HK-2 (cell line): Measurements from ENCODE around the gene MAFG.
"Not testable (repeated sequence)": the region's sequence is repeated elsewhere in the genome, so short reads cannot be mapped to it uniquely, and the experiment has no call there.

Source experiments
- DNase-seq: peaks from one replicate; pipeline ENCODE4 v3.0.0-alpha.2; 2018; ENCODE audit not compliant: unreplicated experiment

Gene MAFG

GRCh38 chr17:81923302-81924260, 4.0 kb downstream of the MAFG start:
- peak; percentile 89 for DNase-seq

GRCh38 chr17:81922566-81923301, 4.8 kb downstream of the MAFG start:
- no peak for DNase-seq

- DNase-seq: no peak
Observed at GRCh38 chr17:81921996-81922565, 5.5 kb downstream of the MAFG start.

- DNase-seq: no peak
Observed at GRCh38 chr17:81921537-81921862, 6.0 kb downstream of the MAFG start.

GRCh38 chr17:81920612-81921536, 6.7 kb downstream of the MAFG start:
- DNase-seq: no peak

DNA sequence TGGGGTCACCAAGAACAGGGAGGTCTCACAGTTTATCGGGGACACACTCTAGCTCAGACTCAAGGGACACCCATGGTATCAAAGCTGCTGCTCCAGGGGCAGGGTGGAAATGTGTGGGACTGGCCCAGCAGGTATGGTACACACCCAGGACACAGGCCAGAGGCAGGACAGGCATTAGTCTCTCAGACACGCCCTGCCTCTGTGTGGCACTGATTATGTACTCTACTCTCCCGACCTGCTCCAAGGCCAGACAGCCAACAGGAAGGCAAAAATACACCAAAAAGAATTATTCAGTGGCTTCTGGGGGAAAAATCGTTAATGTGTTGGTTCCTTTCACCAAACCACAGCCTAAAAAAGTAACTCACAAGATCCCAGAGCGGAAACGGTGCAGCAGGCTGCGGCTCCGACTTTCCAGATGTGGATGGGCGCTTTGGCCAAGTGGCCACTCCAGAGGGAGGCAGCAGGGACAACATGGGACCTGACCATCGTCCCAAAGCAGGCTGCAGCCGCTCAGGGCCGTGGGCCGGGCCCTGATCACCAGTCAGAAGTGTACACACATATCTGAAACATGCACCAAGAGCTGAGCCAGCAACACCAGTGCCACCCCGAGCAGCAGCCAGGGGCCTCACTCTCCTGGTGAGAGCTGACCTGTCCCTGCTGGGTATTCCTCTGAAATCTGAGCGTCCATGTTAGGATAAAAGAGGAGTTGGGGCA, 8.5 kb downstream of the MAFG start:
- no peak for DNase-seq

GRCh38 chr17:81918333-81918669, 9.2 kb downstream of the MAFG start:
- not testable (repeated sequence) for DNase-seq

GRCh38 chr17:81917565-81918332, 9.8 kb downstream of the MAFG start, which contains the start of gene SIRT7:
Gene SIRT7, minus strand, starts transcription at chr17:81918176. Its CDS starts 45 bp downstream, at chr17:81918131.
- peak; percentile 90 for DNase-seq

DNA sequence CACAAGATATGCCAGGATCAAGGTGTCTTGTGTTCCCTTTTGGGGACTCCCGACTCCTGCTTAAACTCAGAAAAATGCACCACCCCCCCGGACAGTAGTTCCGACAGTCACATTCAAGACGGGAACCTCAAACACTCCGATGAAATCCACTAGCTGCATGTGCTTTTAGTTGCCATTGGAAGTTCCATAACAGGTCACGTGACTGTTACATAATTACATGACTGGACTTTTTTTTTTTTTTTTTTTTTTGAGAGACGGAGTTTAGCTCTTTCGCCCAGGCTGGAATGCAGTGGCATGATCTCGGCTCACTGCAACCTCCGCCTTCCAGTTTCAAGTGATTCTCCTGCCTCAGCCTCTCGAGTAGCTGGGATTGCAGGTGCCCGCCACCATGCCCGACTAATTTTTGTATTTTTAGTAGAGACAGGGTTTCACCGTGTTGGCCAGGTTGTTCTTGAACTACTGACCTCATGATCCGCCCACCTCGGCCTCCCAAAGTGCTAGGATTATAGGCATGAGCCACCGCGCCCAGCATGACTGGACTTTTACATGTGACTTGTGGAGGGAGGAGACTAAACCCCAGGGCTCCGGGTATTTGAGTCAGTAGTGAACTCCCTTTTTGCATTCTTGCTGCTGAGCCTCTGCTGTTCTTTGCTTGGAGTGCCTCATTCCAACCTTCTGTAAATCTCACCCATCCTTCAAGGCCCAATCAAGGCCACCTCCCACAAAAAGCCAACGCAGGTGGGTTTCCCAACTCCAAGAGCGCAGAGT, 11.1 kb downstream of the MAFG start:
- DNase-seq: peak; percentile 78

DNA sequence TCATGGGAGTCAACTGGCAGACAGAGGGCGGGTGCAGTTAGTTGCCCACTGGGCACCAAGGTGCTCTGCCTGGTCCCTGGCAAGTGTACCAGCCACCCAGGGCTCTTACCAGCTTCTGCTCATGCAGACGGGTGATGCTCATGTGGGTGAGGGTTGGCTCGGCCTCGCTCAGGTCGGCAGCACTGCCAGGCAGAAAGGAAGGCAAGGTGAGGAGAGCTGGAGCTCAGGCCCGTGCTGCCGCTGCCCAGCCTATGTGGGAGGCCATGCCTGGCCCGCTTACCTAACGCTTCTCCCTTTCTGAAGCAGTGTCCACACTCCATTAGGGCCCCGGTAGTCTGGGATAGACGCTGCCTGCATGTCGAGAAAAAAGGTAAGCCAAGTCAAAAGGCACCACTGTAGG, 12.2 kb downstream of the MAFG start:
- no peak for DNase-seq

DNA sequence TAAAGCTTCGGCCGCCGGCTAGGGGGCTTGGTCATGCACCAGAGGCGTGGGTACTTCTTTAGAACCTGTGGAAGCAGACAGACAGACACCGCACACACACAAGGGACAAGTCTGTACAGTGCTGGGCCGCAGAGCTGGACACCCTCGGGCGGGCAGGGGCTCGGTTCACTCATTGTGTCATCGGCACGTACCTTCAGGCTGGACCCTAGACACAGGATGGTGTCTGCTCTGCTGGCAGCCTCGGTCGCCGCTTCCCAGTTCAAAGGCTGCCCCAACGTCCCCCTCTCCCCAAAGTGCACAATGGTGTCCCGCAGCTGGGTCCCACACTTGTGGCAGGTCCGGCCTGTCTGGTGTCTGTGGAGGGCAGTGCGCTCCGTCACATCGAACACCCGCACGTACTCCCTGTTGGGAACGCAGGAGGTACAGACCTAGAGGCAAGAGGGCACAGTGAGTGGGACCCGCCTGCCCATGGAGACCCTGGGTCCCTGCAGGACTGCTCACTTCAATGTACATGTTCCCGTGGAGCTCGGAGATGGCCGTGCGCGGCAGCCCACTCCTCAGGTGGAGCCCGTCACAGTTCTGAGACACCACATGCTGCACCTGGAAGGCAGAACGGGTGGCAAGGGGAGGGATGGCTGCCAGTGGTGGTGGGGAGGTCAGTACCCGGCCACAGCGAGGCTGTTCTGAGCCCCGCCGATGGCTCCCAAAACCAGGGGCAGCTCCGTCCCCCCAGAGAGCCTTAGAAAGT, 13.3 kb downstream of the MAFG start:
- no peak for DNase-seq

- no peak for DNase-seq
Observed at GRCh38 chr17:81913394-81914102, 14.0 kb downstream of the MAFG start.

GRCh38 chr17:81912441-81913309, 14.9 kb downstream of the MAFG start:
- no peak for DNase-seq

GRCh38 chr17:81911969-81912368, 15.6 kb downstream of the MAFG start:
- no peak for DNase-seq

GRCh38 chr17:81911277-81911961, 16.1 kb downstream of the MAFG start, which contains the start of gene PCYT2:
Gene PCYT2, minus strand, starts transcription at chr17:81911399. Its CDS starts 44 bp downstream, at chr17:81911355.
- DNase-seq: peak; percentile 95

GRCh38 chr17:81910840-81911276, 16.7 kb downstream of the MAFG start:
- no peak for DNase-seq
